ENCODE measurements around the gene C2CD3. TPM values are rescaled to one million over a fixed set of nuclear protein-coding genes. Genes with fewer than 3 reads are reported as not detected.

Gene C2CD3
- total RNA-seq, 2 donors from 2014 or later, result 35.3 to 37.9 TPM

DNA sequence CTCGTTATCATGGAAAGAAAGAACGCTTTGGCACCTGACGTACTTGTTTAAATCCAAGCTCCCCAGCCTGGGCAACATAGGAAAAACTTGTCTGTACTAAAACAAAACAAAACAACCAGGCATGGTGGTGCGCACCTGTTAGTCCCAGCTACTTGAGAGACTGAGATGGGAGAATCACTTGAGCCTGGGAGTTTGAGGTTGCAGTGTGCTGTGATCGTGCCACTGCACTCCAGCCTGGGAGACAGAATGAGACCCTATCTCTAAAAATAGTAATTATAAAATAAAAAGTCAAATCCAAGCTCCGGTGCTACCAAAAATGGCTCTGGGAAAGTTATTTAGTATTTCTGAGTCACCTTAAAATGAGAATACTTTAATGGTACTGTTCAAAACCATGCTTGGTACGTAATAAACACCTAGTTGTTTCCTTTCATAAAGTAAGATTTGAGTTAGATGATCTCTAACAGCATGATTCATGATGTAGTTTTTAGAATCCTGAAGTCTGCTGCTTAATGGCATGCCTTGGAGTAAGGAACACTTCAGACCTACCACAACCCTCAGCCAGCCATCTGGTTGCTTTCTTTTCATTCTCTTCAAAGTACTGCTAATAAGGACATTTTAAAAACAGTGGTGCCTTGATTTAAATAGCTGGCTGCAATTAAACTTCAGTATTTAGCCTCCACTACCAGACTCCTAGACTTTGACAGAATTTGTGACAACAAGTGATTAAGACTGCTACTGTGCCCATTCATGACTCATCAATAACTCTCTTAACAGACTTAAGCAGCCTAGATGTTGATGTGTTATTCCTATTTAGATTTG lies 8.6 kb upstream of the C2CD3 start:
- peaks cover 56% of the 10 kb centered on the region for H3K36me3 Mint-ChIP-seq (ENCODE audit: low read depth)
- peaks cover 20% of the 10 kb centered on the region for H3K4me1 Mint-ChIP-seq
- H3K4me3 Mint-ChIP-seq, result no peak overlapping the region
- no peak overlapping the region for H3K27ac Mint-ChIP-seq
- peak; percentile 89 for ATAC-seq (replicated peaks)
- no peaks in the 10 kb centered on the region for H3K27me3 Mint-ChIP-seq
- H3K9me3 Mint-ChIP-seq, result no peaks in the 10 kb centered on the region

DNA sequence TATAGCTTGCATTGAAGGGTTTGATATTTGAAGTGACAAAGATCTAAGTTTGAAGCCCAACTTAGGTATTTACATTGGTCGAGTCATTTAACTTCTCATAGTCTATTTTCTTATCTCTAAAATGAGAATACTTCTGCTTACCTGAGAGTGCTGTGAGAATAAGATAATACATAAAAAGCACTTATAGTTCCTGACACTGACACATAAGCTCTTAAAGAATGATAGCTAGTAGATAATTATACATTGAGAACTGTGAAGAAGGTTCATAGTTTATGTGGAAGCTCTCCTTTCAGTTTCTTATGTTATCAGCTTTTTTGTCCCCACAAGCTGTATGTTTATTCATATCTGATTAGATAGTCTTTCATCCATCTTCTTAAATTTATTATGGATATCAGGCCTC lies 5.1 kb upstream of the C2CD3 start:
- Mint-ChIP-seq H3K27me3 (no peaks in the 10 kb centered on the region), H3K36me3 (ENCODE audit: low read depth) (peaks cover 56% of the 10 kb centered on the region), H3K4me1 (peaks cover 24% of the 10 kb centered on the region), H3K4me3 (no peak overlapping the region), H3K27ac (no peak overlapping the region), H3K9me3 (no peaks in the 10 kb centered on the region)
- ATAC-seq (replicated peaks), result no peak

DNA sequence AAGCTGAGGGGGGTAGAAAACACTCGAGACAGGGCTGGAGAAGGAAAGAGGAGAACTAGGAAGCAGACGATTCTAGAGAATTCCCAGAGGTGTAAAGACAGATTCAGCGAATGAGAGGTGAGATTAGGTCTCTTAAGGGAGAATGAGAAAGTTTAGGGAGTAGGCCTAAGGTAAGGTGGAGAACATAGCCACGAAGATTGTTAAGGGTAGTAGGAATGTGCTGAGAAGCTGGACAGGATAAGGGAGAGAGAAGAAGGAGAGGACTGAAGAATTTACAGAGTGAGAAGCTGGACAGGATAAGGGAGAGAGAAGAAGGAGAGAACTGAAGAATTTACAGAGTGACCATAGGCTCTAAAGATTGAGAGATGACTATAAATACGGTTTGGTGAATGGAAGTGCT lies 1.2 kb upstream of the C2CD3 start:
- Mint-ChIP-seq H3K4me1 (peaks cover 6% of the 10 kb centered on the region), H3K27ac (no peak overlapping the region), H3K36me3 (ENCODE audit: low read depth) (peaks cover 48% of the 10 kb centered on the region), H3K27me3 (no peaks in the 10 kb centered on the region), H3K4me3 (no peak overlapping the region), H3K9me3 (no peaks in the 10 kb centered on the region)
- no peak for ATAC-seq (replicated peaks)

DNA sequence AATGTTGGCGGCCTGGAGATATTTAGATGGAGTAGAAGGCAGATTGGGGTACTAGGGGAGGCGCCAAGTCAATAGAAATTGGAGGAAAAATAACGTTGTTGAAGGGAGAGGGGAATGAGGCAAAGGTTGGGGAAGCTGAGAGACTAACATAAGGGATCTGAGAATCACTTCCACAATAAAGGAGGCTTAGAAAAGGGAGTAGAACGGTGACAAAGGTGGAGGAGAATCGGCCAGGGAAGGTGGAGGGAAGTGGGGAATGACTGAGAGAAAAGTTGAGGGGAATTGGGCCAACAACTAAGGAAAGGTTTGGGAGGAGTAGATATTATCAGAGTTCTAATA lies 797 bp upstream of the C2CD3 start:
- Mint-ChIP-seq H3K27me3 (no peaks in the 10 kb centered on the region), H3K27ac (no peak overlapping the region), H3K4me1 (peaks cover 6% of the 10 kb centered on the region), H3K4me3 (no peak overlapping the region), H3K9me3 (no peaks in the 10 kb centered on the region), H3K36me3 (ENCODE audit: low read depth) (peaks cover 50% of the 10 kb centered on the region)
- ATAC-seq (replicated peaks), result no peak

DNA sequence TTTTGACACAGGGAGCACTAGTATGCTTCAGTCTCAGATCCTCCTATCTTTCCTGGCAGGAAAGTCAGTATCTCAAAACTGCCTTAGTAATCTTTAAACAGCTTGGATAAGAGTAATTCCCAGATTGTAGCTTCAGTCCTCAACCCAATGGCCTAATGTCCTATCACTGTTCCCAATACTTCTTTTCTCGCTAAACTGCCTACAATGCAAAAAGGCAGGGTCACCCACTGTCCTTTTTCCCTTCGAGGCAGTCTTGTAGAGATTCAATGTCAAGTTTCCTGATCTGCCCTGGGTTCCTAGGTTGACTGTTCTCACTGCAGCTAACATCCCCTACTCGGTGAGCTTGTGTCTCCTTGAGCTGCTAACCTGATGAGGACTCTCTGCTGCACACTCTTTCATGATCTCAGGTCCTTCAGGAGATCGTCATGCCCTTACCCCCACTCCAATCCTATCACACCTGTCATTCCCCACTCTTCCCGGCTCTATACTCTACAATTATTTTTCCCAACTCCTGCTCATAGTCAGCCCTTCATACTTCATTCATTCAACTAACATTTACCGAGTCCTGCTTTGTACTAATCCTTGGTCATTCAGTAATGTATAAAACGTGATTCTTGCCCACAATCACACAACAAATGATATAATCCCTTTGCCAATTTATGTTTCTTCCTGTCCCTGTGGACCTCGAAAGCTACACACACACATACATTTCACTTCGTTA lies 904 bp downstream of the C2CD3 start:
- peaks cover 6% of the 10 kb centered on the region for H3K4me1 Mint-ChIP-seq
- no peaks in the 10 kb centered on the region for H3K9me3 Mint-ChIP-seq
- H3K4me3 Mint-ChIP-seq, result no peak overlapping the region
- no peaks in the 10 kb centered on the region for H3K27me3 Mint-ChIP-seq
- no peak overlapping the region for H3K27ac Mint-ChIP-seq
- peaks cover 50% of the 10 kb centered on the region for H3K36me3 Mint-ChIP-seq (ENCODE audit: low read depth)
- ATAC-seq (replicated peaks), result no peak

DNA sequence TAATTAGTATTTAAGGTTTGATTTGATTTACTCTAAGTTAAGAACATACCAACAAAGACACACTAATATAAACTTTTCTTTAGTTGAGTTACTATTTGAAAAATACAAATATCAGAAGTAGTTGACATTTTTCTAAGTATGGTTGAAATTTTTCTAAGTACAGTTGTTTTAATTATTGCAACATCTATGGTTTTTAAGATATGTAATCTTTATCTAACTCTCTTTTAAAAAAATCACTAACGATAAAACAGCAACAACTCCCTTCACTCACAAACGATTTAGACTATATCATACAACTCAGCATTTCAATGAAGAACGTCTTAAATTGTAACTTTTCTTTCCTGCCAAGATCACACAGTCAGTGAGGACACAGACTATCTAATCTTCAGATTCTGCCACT lies 2.0 kb downstream of the C2CD3 start:
- H3K4me1 Mint-ChIP-seq, result no peaks in the 10 kb centered on the region
- H3K36me3 Mint-ChIP-seq (ENCODE audit: low read depth), result peaks cover 50% of the 10 kb centered on the region
- H3K9me3 Mint-ChIP-seq, result no peaks in the 10 kb centered on the region
- no peak overlapping the region for H3K4me3 Mint-ChIP-seq
- ATAC-seq (replicated peaks), result no peak
- H3K27me3 Mint-ChIP-seq, result no peaks in the 10 kb centered on the region
- no peak overlapping the region for H3K27ac Mint-ChIP-seq

DNA sequence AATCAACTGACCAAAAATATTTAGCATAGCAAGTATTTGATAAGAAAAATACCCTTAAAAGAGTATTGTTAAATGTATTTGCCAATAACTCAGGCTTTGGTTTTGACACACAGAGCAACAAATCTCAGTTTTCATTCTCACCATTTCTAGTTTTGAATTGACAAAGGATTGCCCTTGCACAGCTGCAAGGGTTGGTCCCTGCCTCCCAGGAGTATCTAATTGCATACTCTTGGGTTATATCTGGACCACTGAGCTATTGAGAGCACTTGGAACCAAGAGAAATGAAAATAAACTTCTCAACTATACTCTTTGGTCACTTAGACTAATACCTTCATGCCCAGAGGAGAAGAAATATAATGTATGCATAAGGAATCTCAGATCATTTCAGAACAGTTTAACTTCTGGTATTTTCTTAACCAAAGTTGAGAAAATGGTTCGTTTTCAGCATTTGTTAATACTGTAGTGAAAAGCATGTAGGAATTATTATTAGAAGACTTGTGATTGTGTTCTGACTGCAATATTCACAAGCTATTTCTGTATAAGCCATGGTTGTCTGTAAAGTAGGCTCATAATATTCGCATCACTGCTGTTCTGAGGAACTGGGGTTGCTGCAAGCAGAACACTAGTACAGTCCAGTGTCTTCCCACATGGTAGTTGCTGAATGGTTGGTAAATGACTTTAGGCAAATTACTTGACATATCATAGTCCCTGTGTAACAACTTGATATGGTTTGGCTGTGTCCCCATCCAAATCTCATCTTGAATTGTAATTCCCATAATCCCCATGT lies 7.9 kb downstream of the C2CD3 start:
- H3K27ac Mint-ChIP-seq, result no peak overlapping the region
- no peaks in the 10 kb centered on the region for H3K27me3 Mint-ChIP-seq
- no peaks in the 10 kb centered on the region for H3K9me3 Mint-ChIP-seq
- ATAC-seq (replicated peaks), result peak; percentile 68
- H3K4me1 Mint-ChIP-seq, result peaks cover 16% of the 10 kb centered on the region
- peaks cover 73% of the 10 kb centered on the region for H3K36me3 Mint-ChIP-seq (ENCODE audit: low read depth)
- H3K4me3 Mint-ChIP-seq, result no peak overlapping the region

DNA sequence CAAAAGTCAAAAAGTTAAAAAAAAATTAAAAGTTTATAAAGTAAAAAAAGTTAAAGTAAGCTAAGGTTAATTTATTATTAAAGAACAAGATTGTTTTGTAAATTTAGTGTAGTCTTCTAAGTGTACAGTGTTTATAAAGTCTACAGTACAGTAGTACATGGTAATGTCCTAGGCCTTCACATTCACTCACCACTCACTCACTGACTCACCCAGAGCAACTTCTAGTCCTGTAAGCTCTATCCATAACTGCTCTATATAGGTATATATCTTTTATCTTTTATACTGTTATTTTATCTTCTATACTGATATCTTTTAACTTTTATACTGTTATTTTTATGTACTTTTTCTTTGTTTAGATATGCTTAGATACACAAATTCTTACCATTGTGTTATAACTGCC lies 11.2 kb downstream of the C2CD3 start:
- H3K4me3 Mint-ChIP-seq, result no peak overlapping the region
- H3K36me3 Mint-ChIP-seq (ENCODE audit: low read depth), result peaks cover 68% of the 10 kb centered on the region
- peaks cover 16% of the 10 kb centered on the region for H3K4me1 Mint-ChIP-seq
- no peak for ATAC-seq (replicated peaks)
- H3K27me3 Mint-ChIP-seq, result no peaks in the 10 kb centered on the region
- no peak overlapping the region for H3K27ac Mint-ChIP-seq
- no peaks in the 10 kb centered on the region for H3K9me3 Mint-ChIP-seq

DNA sequence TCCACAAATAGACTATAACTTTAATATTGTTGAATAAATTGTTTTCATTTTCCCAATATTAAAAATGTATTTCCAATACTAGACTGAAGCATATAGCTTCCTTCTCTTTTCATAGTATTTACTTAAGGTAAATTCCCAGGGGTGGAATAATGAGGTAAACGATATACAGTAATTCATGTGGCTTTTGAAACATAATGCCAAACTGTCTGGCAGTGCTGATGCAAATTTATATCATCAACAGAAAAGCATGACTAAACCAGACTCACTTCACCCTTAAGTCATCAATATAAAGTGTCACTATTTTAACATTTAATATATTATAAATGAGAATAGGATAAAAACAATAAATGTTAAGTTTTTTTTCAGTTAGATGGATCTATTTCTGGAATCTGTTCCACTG lies 13.6 kb downstream of the C2CD3 start:
- Mint-ChIP-seq H3K36me3 (ENCODE audit: low read depth) (peaks cover 79% of the 10 kb centered on the region), H3K4me1 (peaks cover 11% of the 10 kb centered on the region), H3K27ac (no peak overlapping the region), H3K4me3 (no peak overlapping the region), H3K9me3 (no peaks in the 10 kb centered on the region), H3K27me3 (no peaks in the 10 kb centered on the region)
- ATAC-seq (replicated peaks), result no peak

DNA sequence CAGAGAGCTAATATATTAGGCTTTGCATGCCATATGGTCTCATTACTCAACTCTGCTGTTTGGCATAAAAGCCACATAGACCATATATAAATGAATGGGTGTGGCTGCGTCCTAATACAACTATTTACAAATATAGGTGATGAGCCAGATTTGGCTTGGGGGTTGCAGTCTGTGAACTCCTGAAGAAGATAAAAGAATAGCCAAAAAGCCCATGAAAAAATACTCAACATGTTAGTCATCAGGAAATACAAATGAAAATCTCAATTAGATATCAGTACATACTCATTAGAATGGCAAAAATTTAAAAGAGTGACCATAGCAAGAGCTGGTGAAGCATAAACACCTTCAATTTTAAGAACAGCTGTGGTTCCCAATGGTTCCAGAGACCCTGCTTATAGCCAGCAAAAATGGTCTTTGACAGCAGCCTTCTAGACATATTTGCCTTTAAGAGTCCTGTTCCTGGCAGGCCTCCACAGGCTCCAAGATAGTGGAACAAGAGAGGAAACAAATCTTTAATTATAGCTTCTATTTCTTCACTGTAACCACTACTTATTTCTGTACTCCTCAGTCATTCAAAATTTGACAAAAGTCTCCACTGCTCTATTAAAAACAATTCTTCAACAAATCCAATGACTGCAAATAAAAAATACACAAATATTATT lies 16.1 kb downstream of the C2CD3 start:
- Mint-ChIP-seq H3K9me3 (no peaks in the 10 kb centered on the region), H3K4me3 (no peak overlapping the region), H3K36me3 (ENCODE audit: low read depth) (peaks cover 71% of the 10 kb centered on the region), H3K4me1 (no peaks in the 10 kb centered on the region), H3K27me3 (no peaks in the 10 kb centered on the region), H3K27ac (no peak overlapping the region)
- no peak for ATAC-seq (replicated peaks)

DNA sequence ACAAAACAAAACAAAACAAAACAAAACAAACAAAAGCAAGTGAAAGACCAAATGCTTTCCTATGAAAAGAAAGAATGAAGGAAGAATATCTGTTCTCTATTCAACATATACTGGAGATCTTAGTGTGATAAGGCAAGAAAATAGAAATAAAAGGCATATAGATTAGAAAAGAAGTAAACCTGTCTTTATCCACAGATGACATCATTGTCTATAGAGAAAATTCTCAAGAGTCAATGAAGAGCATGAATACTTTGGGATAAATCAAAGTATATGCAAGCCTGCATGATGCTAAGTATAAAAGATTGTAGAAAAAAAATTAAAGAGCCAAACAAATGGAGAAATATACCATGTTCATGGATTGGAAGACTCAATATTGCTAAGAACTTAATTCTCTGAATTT lies 17.6 kb downstream of the C2CD3 start:
- H3K4me3 Mint-ChIP-seq, result no peak overlapping the region
- H3K9me3 Mint-ChIP-seq, result no peaks in the 10 kb centered on the region
- no peaks in the 10 kb centered on the region for H3K27me3 Mint-ChIP-seq

DNA sequence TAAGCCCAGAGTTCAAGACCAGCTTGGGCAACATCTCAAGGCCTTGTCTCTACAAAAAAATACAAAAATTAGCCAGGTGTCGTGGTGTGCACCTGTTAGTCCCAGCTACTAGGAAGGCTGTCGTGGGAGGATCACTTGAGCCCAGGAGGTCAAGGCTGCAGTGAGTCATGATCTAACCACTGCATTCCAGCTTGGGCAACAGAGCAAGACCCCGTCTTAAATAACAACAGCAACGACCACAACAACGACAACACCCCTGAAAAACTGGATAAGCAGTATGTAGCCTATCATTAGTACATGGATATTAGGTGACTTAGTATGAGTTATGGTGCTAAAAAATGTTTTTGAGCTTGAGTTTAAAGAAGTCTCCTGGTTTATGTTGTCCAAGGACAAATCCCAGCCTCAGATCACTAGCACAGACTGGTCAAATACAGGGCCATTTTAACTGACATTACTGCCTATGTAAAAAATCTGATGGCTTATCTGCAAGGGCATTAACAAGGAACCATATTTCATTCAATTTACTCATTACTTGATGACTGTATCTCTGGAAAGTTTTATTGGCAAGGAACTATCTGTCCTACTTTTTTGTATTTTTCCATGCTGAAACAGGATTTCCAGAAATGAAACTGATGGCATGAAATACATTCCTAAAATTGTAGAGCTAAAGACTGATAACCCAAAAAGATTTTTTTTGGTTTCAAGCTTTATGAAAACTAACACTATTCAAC lies 23.4 kb downstream of the C2CD3 start:
- Mint-ChIP-seq H3K27ac (no peak overlapping the region), H3K36me3 (ENCODE audit: low read depth) (peaks cover 20% of the 10 kb centered on the region), H3K4me1 (peaks cover 4% of the 10 kb centered on the region), H3K9me3 (no peaks in the 10 kb centered on the region), H3K27me3 (no peaks in the 10 kb centered on the region), H3K4me3 (no peak overlapping the region)
- ATAC-seq (replicated peaks), result no peak

More for the DNA sequence above, 17.6 kb downstream of the C2CD3 start:
- Mint-ChIP-seq H3K27ac (no peak overlapping the region), H3K4me1 (no peaks in the 10 kb centered on the region), H3K36me3 (ENCODE audit: low read depth) (peaks cover 64% of the 10 kb centered on the region)
- no peak for ATAC-seq (replicated peaks)

DNA sequence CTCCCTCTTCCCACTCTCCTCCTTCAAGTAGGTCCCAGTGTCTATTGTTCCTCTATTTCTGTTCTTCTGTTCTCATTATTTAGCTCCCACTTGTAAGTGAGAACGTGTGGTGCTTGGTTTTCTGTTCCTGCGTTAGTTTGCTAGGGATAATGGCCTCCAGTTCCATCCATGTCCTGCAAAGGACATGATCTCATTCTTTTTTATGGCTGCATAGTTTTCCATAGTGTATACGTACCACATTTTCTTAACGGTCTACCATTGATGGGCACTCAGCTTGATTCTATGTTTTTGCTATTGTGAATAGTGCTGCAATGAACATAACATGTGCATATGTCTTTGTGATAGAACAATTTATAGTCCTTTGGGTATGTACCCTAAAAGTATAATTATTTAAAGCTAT lies 26.2 kb downstream of the C2CD3 start:
- H3K27me3 Mint-ChIP-seq, result no peaks in the 10 kb centered on the region
- ATAC-seq (replicated peaks), result no peak
- H3K4me3 Mint-ChIP-seq, result no peak overlapping the region
- no peaks in the 10 kb centered on the region for H3K9me3 Mint-ChIP-seq
- peaks cover 9% of the 10 kb centered on the region for H3K36me3 Mint-ChIP-seq (ENCODE audit: low read depth)
- peaks cover 4% of the 10 kb centered on the region for H3K4me1 Mint-ChIP-seq
- no peak overlapping the region for H3K27ac Mint-ChIP-seq

DNA sequence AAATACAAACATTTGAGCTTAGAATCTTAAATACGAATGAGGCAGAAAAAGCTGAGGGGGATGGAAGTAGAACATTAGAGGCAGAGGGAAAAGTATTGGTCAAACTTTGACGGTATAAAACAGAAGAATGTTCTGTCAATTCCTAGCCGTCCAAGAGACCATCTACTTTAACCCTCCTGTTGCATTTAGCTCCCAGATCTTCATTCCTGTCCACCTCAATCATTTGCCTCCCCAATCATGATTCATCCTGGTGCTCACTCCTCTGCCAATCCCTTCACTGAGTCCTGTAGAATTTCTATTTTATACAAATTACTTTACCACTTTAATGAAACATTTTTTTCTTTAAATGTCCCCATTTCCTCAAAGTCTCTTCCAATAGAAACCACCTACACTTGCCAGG lies 28.2 kb downstream of the C2CD3 start:
- Mint-ChIP-seq H3K4me3 (no peak overlapping the region), H3K27ac (no peak overlapping the region), H3K9me3 (no peaks in the 10 kb centered on the region), H3K27me3 (no peaks in the 10 kb centered on the region), H3K4me1 (peaks cover 4% of the 10 kb centered on the region), H3K36me3 (ENCODE audit: low read depth) (peaks cover 28% of the 10 kb centered on the region)
- no peak for ATAC-seq (replicated peaks)
